GM12878 (cell line): ENCODE results near the gene RPLP1.

ENCODE experiments used
- CREB1 ChIP-seq: IDR thresholded peaks from 2 replicates; pipeline ENCODE4 v1.6.1; 2012; ENCODE audit warnings: low read depth, mild to moderate bottlenecking, inconsistent platforms
- EGR1 ChIP-seq, 2 experiments: IDR thresholded peaks; 1 replicate in 1 of 2; 2 replicates in 1 of 2; pipeline ENCODE4 v1.6.1; 2011 to 2012; ENCODE audit warnings: low read depth in 2 of 2, low read length in 2 of 2, borderline replicate concordance in 1 of 2, mild to moderate bottlenecking in 1 of 2, moderate library complexity in 1 of 2
- RAD21 ChIP-seq: IDR thresholded peaks from 2 replicates; pipeline ENCODE4 v1.6.1; 2011; ENCODE audit warnings: mild to moderate bottlenecking, low read depth, low read length, moderate library complexity; ENCODE audit not compliant: insufficient read depth
- TCF12 ChIP-seq: IDR thresholded peaks from 2 replicates; pipeline ENCODE4 v1.6.1; 2011; ENCODE audit warnings: low read depth, mild to moderate bottlenecking, low read length
- ZNF274 ChIP-seq: IDR thresholded peaks from one replicate; pipeline ENCODE4 v1.8.0; 2011; ENCODE audit not compliant: insufficient read length, insufficient read depth

DNA sequence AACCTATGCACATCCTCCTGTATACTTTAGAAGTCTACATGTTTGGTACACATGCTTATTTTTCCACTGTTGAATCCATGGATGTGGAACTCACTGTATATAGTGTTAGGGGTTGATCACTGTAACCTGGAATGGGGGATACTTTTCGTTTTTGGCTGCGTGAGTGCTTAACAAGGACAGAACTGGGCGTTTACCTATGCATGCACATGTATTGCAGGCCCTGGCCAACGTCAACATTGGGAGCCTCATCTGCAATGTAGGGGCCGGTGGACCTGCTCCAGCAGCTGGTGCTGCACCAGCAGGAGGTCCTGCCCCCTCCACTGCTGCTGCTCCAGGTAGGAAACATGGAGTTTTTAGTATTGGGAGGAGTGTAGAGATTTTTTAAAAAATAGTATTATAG, 2.3 kb downstream of the RPLP1 start:
- TF ChIP-seq EGR1 (IDR thresholded peaks at IDR 0.05; ENCODE audit: borderline replicate concordance in 1 of 2, low read depth in 2 of 2, low read length in 2 of 2), result no peak
- no peak for TF ChIP-seq RAD21
- TF ChIP-seq CREB1, result no peak
- no peak for TF ChIP-seq TCF12
- TF ChIP-seq ZNF274, result no peak
